HUES6 (cell line): ENCODE data around the gene NAA60.

ENCODE experiments used
- H3K27ac ChIP-seq: 2 replicates; pipeline ENCODE4 v1.7.0; 2013; ENCODE audit warnings: low read depth, mild to moderate bottlenecking, low read length, inconsistent platforms
- H3K27me3 ChIP-seq: 2 replicates; pipeline ENCODE4 v1.6.1; 2013; ENCODE audit warnings: low read length; ENCODE audit not compliant: control insufficient read depth, insufficient read depth
- H3K36me3 ChIP-seq: 2 replicates; pipeline ENCODE4 v1.6.1; 2013; ENCODE audit warnings: low read length; ENCODE audit not compliant: control insufficient read depth, insufficient read depth
- H3K4me1 ChIP-seq: 2 replicates; pipeline ENCODE4 v1.6.1; 2013; ENCODE audit warnings: low read length; ENCODE audit not compliant: control insufficient read depth, insufficient read depth
- H3K4me3 ChIP-seq: 2 replicates; pipeline ENCODE4 v1.5.1; 2013; ENCODE audit warnings: low read depth, low read length
- H3K9ac ChIP-seq: one replicate; pipeline ENCODE4 v1.6.1; 2013; ENCODE audit warnings: mild to moderate bottlenecking, low read length
- H3K9me3 ChIP-seq: 2 replicates; pipeline ENCODE4 v1.6.1; 2013; ENCODE audit warnings: low read depth, low read length; ENCODE audit not compliant: control insufficient read depth, insufficient read depth

The NAA60 gene

GRCh38 chr16:3443108-3444031, at the start of gene NAA60, which contains the start of gene ZNF597:
TSS of gene NAA60 (plus strand) at chr16:3443680. CDS start at chr16:3476228, 32,548 bp downstream.
TSS of gene ZNF597 (minus strand) at chr16:3443504. CDS start at chr16:3443153, 351 bp downstream.
- peak within 1 kb of the TSS; percentile 83 for H3K9ac ChIP-seq
- peaks cover 18% of the 10 kb centered on the region for H3K36me3 ChIP-seq
- 0 out of 2 replicates have a peak, but pooled peaks cover 4% of the 10 kb centered on the region for H3K9me3 ChIP-seq
- peak within 1 kb of the TSS; percentile 32; the same call in 1 of the 2 replicates for H3K27ac ChIP-seq
- peak within 1 kb of the TSS; percentile 80 for H3K4me3 ChIP-seq
- H3K4me1 ChIP-seq: no peaks in the 10 kb centered on the region
- no peaks in the 10 kb centered on the region for H3K27me3 ChIP-seq

GRCh38 chr16:3400446-3400778, 43.1 kb upstream of the NAA60 start:
- Histone ChIP-seq H3K4me1 (no peaks in the 10 kb centered on the region), H3K27me3 (no peaks in the 10 kb centered on the region), H3K4me3 (peak overlapping the region; percentile 98), H3K9me3 (peaks cover 25% of the 10 kb centered on the region), H3K36me3 (peaks cover 53% of the 10 kb centered on the region), H3K9ac (peak overlapping the region; percentile 84), H3K27ac (peak overlapping the region; percentile 54; the same call in 1 of the 2 replicates)

- Histone ChIP-seq H3K4me3 (peak within 1 kb of the TSS; percentile 98), H3K36me3 (peaks cover 53% of the 10 kb centered on the region), H3K9me3 (peaks cover 31% of the 10 kb centered on the region), H3K27me3 (no peaks in the 10 kb centered on the region), H3K9ac (peak within 1 kb of the TSS; percentile 86), H3K27ac (peak within 1 kb of the TSS; percentile 54; the same call in 1 of the 2 replicates), H3K4me1 (no peaks in the 10 kb centered on the region)
Measured at GRCh38 chr16:3400779-3401688, 42.4 kb upstream of the NAA60 start, which contains the start of the genes ZNF174 and ZSCAN32. TSS of gene ZNF174 (plus strand) at chr16:3401215. CDS start at chr16:3402005, 790 bp downstream. TSS of gene ZSCAN32 (minus strand) at chr16:3401004. CDS start at chr16:3397557, 3,447 bp downstream.

- Histone ChIP-seq H3K27me3 (no peaks in the 10 kb centered on the region), H3K4me3 (peak overlapping the region; percentile 98), H3K36me3 (peaks cover 53% of the 10 kb centered on the region), H3K27ac (peak overlapping the region; percentile 51; the same call in 1 of the 2 replicates), H3K4me1 (no peaks in the 10 kb centered on the region), H3K9me3 (peaks cover 39% of the 10 kb centered on the region), H3K9ac (peak overlapping the region; percentile 86)
Measured at GRCh38 chr16:3401719-3402397, 41.6 kb upstream of the NAA60 start.

- Histone ChIP-seq H3K9ac (no peak overlapping the region), H3K36me3 (peaks cover 58% of the 10 kb centered on the region), H3K4me3 (no peak overlapping the region)
Measured at GRCh38 chr16:3408561-3409197, 34.8 kb upstream of the NAA60 start.

GRCh38 chr16:3413730-3414379, 29.6 kb upstream of the NAA60 start:
- peaks cover 79% of the 10 kb centered on the region for H3K9me3 ChIP-seq

More at GRCh38 chr16:3408561-3409197, 34.8 kb upstream of the NAA60 start:
- Histone ChIP-seq H3K27ac (no peak overlapping the region), H3K4me1 (no peaks in the 10 kb centered on the region), H3K27me3 (no peaks in the 10 kb centered on the region), H3K9me3 (peaks cover 90% of the 10 kb centered on the region)

GRCh38 chr16:3431779-3432219, 11.7 kb upstream of the NAA60 start:
- H3K4me3 ChIP-seq: no peak overlapping the region
- no peak overlapping the region for H3K9ac ChIP-seq

More at GRCh38 chr16:3413730-3414379, 29.6 kb upstream of the NAA60 start:
- Histone ChIP-seq H3K9ac (no peak overlapping the region), H3K4me1 (no peaks in the 10 kb centered on the region), H3K36me3 (peaks cover 8% of the 10 kb centered on the region), H3K27ac (no peak overlapping the region), H3K4me3 (no peak overlapping the region), H3K27me3 (no peaks in the 10 kb centered on the region)

GRCh38 chr16:3434373-3434772, 9.1 kb upstream of the NAA60 start:
- no peaks in the 10 kb centered on the region for H3K9me3 ChIP-seq

More at GRCh38 chr16:3431779-3432219, 11.7 kb upstream of the NAA60 start:
- no peaks in the 10 kb centered on the region for H3K27me3 ChIP-seq
- H3K27ac ChIP-seq: no peak overlapping the region
- H3K36me3 ChIP-seq: peaks cover 4% of the 10 kb centered on the region; the same call in 1 of the 2 replicates
- H3K4me1 ChIP-seq: no peaks in the 10 kb centered on the region
- H3K9me3 ChIP-seq: no peaks in the 10 kb centered on the region

GRCh38 chr16:3439637-3440036, 3.8 kb upstream of the NAA60 start:
- Histone ChIP-seq H3K36me3 (peaks cover 11% of the 10 kb centered on the region), H3K4me3 (no peak overlapping the region), H3K9me3 (0 out of 2 replicates have a peak, but pooled peaks cover 4% of the 10 kb centered on the region), H3K27ac (no peak overlapping the region), H3K9ac (no peak overlapping the region), H3K4me1 (no peaks in the 10 kb centered on the region), H3K27me3 (no peaks in the 10 kb centered on the region)

More at GRCh38 chr16:3434373-3434772, 9.1 kb upstream of the NAA60 start:
- no peak overlapping the region for H3K27ac ChIP-seq
- H3K4me1 ChIP-seq: no peaks in the 10 kb centered on the region
- H3K4me3 ChIP-seq: no peak overlapping the region
- H3K9ac ChIP-seq: no peak overlapping the region
- H3K36me3 ChIP-seq: peaks cover 4% of the 10 kb centered on the region; the same call in 1 of the 2 replicates
- H3K27me3 ChIP-seq: no peaks in the 10 kb centered on the region
